ENCODE data around the gene NAP1L4.

DNA sequence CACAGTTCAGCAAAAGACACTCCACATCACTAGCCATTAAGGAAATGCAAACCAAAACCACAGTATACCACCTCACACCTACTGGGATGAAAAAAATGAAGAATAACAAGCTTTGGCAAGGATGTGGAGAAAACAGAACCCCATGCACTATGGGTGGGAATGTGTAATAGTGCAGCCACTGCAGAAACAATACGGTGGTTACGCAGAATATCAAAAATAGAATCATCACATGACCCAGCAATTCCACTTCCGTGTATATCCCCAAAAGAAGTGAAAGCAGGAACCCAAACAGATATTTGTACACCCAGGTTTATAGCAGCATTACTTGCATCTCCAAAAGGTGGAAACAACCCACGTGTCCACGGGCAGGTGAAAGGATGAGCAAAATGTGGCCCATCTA, 44.3 kb upstream of the NAP1L4 start:
- no peak for TF ChIP-seq POLR2A (IDR thresholded peaks at IDR 0.05)
- TF ChIP-seq, protein P1, sequence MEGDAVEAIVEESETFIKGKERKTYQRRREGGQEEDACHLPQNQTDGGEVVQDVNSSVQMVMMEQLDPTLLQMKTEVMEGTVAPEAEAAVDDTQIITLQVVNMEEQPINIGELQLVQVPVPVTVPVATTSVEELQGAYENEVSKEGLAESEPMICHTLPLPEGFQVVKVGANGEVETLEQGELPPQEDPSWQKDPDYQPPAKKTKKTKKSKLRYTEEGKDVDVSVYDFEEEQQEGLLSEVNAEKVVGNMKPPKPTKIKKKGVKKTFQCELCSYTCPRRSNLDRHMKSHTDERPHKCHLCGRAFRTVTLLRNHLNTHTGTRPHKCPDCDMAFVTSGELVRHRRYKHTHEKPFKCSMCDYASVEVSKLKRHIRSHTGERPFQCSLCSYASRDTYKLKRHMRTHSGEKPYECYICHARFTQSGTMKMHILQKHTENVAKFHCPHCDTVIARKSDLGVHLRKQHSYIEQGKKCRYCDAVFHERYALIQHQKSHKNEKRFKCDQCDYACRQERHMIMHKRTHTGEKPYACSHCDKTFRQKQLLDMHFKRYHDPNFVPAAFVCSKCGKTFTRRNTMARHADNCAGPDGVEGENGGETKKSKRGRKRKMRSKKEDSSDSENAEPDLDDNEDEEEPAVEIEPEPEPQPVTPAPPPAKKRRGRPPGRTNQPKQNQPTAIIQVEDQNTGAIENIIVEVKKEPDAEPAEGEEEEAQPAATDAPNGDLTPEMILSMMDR (IDR thresholded peaks at IDR 0.05): no peak

Measured in lower leg skin (tissue), 3 donors.